IPS-18a (cell line): ENCODE data around the gene MDP1.

ENCODE experiments used
- H3K27ac ChIP-seq: one replicate; pipeline ENCODE4 v1.5.1; 2013; ENCODE audit warnings: low read length
- H3K27me3 ChIP-seq: one replicate; pipeline ENCODE4 v1.6.1; 2013; ENCODE audit warnings: mild to moderate bottlenecking, low read length; ENCODE audit not compliant: control insufficient read depth, insufficient read depth
- H3K36me3 ChIP-seq: one replicate; pipeline ENCODE4 v1.6.1; 2013; ENCODE audit warnings: low read depth, low read length; ENCODE audit not compliant: control insufficient read depth
- H3K4me1 ChIP-seq: one replicate; pipeline ENCODE4 v1.6.1; 2013; ENCODE audit warnings: low read depth, low read length; ENCODE audit not compliant: control insufficient read depth
- H3K4me3 ChIP-seq: one replicate; pipeline ENCODE4 v1.5.1; 2013; ENCODE audit warnings: low read length
- H3K9ac ChIP-seq: one replicate; pipeline ENCODE4 v1.6.1; 2013; ENCODE audit warnings: mild to moderate bottlenecking, low read length, moderate library complexity
- H3K9me3 ChIP-seq: one replicate; pipeline ENCODE4 v1.6.1; 2013; ENCODE audit warnings: low read depth, low read length; ENCODE audit not compliant: control insufficient read depth

The MDP1 gene

GRCh38 chr14:24181371-24182077 is 34.3 kb downstream of the MDP1 start:
- Histone ChIP-seq H3K9ac (no peak overlapping the region), H3K4me1 (no peaks in the 10 kb centered on the region), H3K36me3 (peaks cover 88% of the 10 kb centered on the region), H3K27ac (no peak overlapping the region), H3K4me3 (no peak overlapping the region), H3K9me3 (no peaks in the 10 kb centered on the region), H3K27me3 (no peaks in the 10 kb centered on the region)

- Histone ChIP-seq H3K9me3 (no peaks in the 10 kb centered on the region), H3K4me3 (no peak overlapping the region), H3K36me3 (peaks cover 76% of the 10 kb centered on the region), H3K4me1 (no peaks in the 10 kb centered on the region), H3K27ac (no peak overlapping the region), H3K27me3 (no peaks in the 10 kb centered on the region), H3K9ac (no peak overlapping the region)
Observed at GRCh38 chr14:24179961-24180796, 35.7 kb downstream of the MDP1 start.

- Histone ChIP-seq H3K9ac (no peak overlapping the region), H3K9me3 (no peaks in the 10 kb centered on the region), H3K4me3 (no peak overlapping the region), H3K36me3 (peaks cover 68% of the 10 kb centered on the region), H3K27me3 (no peaks in the 10 kb centered on the region), H3K4me1 (no peaks in the 10 kb centered on the region), H3K27ac (no peak overlapping the region)
Observed at GRCh38 chr14:24179294-24179960, 36.4 kb downstream of the MDP1 start.

- H3K36me3 ChIP-seq, result peaks cover 62% of the 10 kb centered on the region
- H3K9me3 ChIP-seq, result no peaks in the 10 kb centered on the region
- H3K9ac ChIP-seq, result no peak overlapping the region
- no peak overlapping the region for H3K4me3 ChIP-seq
- no peaks in the 10 kb centered on the region for H3K27me3 ChIP-seq
- no peak overlapping the region for H3K27ac ChIP-seq
- H3K4me1 ChIP-seq, result no peaks in the 10 kb centered on the region
Observed at GRCh38 chr14:24178399-24179178, 37.3 kb downstream of the MDP1 start.

GRCh38 chr14:24177891-24178290 is 38.0 kb downstream of the MDP1 start:
- no peak overlapping the region for H3K27ac ChIP-seq
- no peak overlapping the region for H3K4me3 ChIP-seq
- H3K27me3 ChIP-seq, result no peaks in the 10 kb centered on the region
- no peak overlapping the region for H3K9ac ChIP-seq
- no peaks in the 10 kb centered on the region for H3K9me3 ChIP-seq
- H3K36me3 ChIP-seq, result peaks cover 55% of the 10 kb centered on the region
- no peaks in the 10 kb centered on the region for H3K4me1 ChIP-seq

- Histone ChIP-seq H3K27me3 (no peaks in the 10 kb centered on the region), H3K4me1 (peaks cover 3% of the 10 kb centered on the region), H3K4me3 (no peak overlapping the region), H3K36me3 (peaks cover 48% of the 10 kb centered on the region), H3K9me3 (no peaks in the 10 kb centered on the region), H3K27ac (no peak overlapping the region), H3K9ac (no peak overlapping the region)
Observed at GRCh38 chr14:24177041-24177825, 38.6 kb downstream of the MDP1 start.

- Histone ChIP-seq H3K9ac (no peak overlapping the region), H3K9me3 (no peaks in the 10 kb centered on the region), H3K4me1 (peaks cover 5% of the 10 kb centered on the region), H3K36me3 (peaks cover 43% of the 10 kb centered on the region), H3K27ac (no peak overlapping the region), H3K4me3 (no peak overlapping the region), H3K27me3 (no peaks in the 10 kb centered on the region)
Observed at GRCh38 chr14:24176599-24176998, 39.3 kb downstream of the MDP1 start.

GRCh38 chr14:24172871-24173281 is 43.0 kb downstream of the MDP1 start:
- Histone ChIP-seq H3K9me3 (no peaks in the 10 kb centered on the region), H3K4me1 (peaks cover 5% of the 10 kb centered on the region), H3K9ac (no peak overlapping the region), H3K4me3 (peak overlapping the region; percentile 57), H3K36me3 (peaks cover 8% of the 10 kb centered on the region), H3K27ac (no peak overlapping the region), H3K27me3 (no peaks in the 10 kb centered on the region)

- Histone ChIP-seq H3K9me3 (no peaks in the 10 kb centered on the region), H3K27me3 (no peaks in the 10 kb centered on the region), H3K4me3 (peak overlapping the region; percentile 57), H3K4me1 (peaks cover 5% of the 10 kb centered on the region), H3K36me3 (peaks cover 4% of the 10 kb centered on the region), H3K9ac (peak overlapping the region; percentile 16), H3K27ac (no peak overlapping the region)
Observed at GRCh38 chr14:24172261-24172860, 43.5 kb downstream of the MDP1 start.

- H3K9ac ChIP-seq, result peak within 1 kb of the TSS; percentile 16
- peak within 1 kb of the TSS; percentile 57 for H3K4me3 ChIP-seq
- peaks cover 5% of the 10 kb centered on the region for H3K4me1 ChIP-seq
- H3K9me3 ChIP-seq, result no peaks in the 10 kb centered on the region
- no peak within 1 kb of the TSS for H3K27ac ChIP-seq
- H3K36me3 ChIP-seq, result peaks cover 3% of the 10 kb centered on the region
- no peaks in the 10 kb centered on the region for H3K27me3 ChIP-seq
Observed at GRCh38 chr14:24171422-24172260, 44.2 kb downstream of the MDP1 start, which contains the start of gene REC8. Gene REC8 (plus strand): TSS chr14:24172080. CDS start chr14:24172553, 473 bp downstream.
